K562 (cell line): Measurements from ENCODE around the gene AGPAT2. TPM values are rescaled to one million over a fixed set of nuclear protein-coding genes. Genes with fewer than 3 reads are reported as not detected.

Experiments used
- CBFA2T2 ChIP-seq: fragments of 450-650 bp; conservative IDR thresholded peaks from 2 replicates; pipeline ENCODE4 v1.6.1; 2017; ENCODE audit warnings: mild to moderate bottlenecking
- CREBBP ChIP-seq: IDR thresholded peaks from one replicate; pipeline ENCODE4 v1.6.1; 2012; ENCODE audit warnings: low read depth, mild to moderate bottlenecking, control low read depth, inconsistent platforms, low read length
- KAT2B ChIP-seq: IDR thresholded peaks from one replicate; pipeline ENCODE4 v1.6.1; 2012; ENCODE audit warnings: low read depth, mild to moderate bottlenecking, control low read depth, inconsistent platforms, low read length, moderate library complexity
- SIRT6 ChIP-seq: IDR thresholded peaks from one replicate; pipeline ENCODE4 v1.6.1; 2012; ENCODE audit warnings: low read depth, mild to moderate bottlenecking, control low read depth, inconsistent platforms, low read length, moderate library complexity
- SREBF2 ChIP-seq: sonication (generic); formaldehyde crosslinking; IDR thresholded peaks from 2 replicates; pipeline ENCODE4 v1.4.0; 2020; ENCODE audit warnings: mild to moderate bottlenecking, missing genetic modification reagents
- XRCC4 ChIP-seq: IDR thresholded peaks from one replicate; pipeline ENCODE4 v1.6.1; 2011; ENCODE audit not compliant: insufficient read depth, insufficient read length; ENCODE audit errors: extremely low read depth
- ZBTB7A ChIP-seq: IDR thresholded peaks from 2 replicates; pipeline ENCODE4 v1.6.1; 2011; ENCODE audit warnings: low read depth, mild to moderate bottlenecking, low read length, moderate library complexity, borderline replicate concordance; ENCODE audit not compliant: control insufficient read depth
- ZKSCAN3 ChIP-seq: fragments of 250-450 bp; sonication (Bioruptor Pico); IDR thresholded peaks from 2 replicates; pipeline ENCODE4 v1.4.0; 2020
- ZNF140 ChIP-seq: fragments of 250-450 bp; sonication (Bioruptor Pico); IDR thresholded peaks from 2 replicates; pipeline ENCODE4 v1.8.0; 2021; ENCODE audit warnings: moderate library complexity, mild to moderate bottlenecking, inconsistent platforms
- ZNF354B ChIP-seq: fragments of 250-450 bp; sonication (Bioruptor Pico); IDR thresholded peaks from 2 replicates; pipeline ENCODE4 v1.4.0; 2020
- ZNF830 ChIP-seq: fragments of 250-450 bp; sonication (Bioruptor Pico); IDR thresholded peaks from 2 replicates; pipeline ENCODE4 v1.5.0; 2021; ENCODE audit warnings: mild to moderate bottlenecking
- polyA plus RNA-seq, 8 experiments: library from polyadenylated mRNA; depleted of rRNA in 4 of 8; stranded (reverse) in 5 of 8; unstranded in 3 of 8; fragments of >200 nt; fragmentation: Nextera tagmentation in 2 of 8; fragmentation: Illumina TruSeq in 1 of 8; extraction: Ambion mirVana in 2 of 8; extraction: Trizol in 1 of 8; gene quantifications; 2 replicates each; pipeline versions ENCODE4 v1.2.1 to v1.2.3, GENCODE V29; 2011 to 2014; ENCODE audit warnings: inconsistent platforms in 1 of 8, missing spikeins in 1 of 8
- total RNA-seq, 7 experiments: library from RNA; depleted of rRNA in 6 of 7; stranded (reverse); fragments of >200 nt in 6 of 7; fragmentation: Illumina TruSeq in 2 of 7; extraction: Trizol in 2 of 7; gene quantifications; 2 replicates each; pipeline versions ENCODE4 v1.2.1 to v1.2.3, GENCODE V29; 2011 to 2021; ENCODE audit warnings: low replicate concordance in 1 of 7
- TF ChIP-seq, protein P1 (sequence below): sonication (generic); formaldehyde crosslinking; IDR thresholded peaks from 2 replicates; pipeline ENCODE4 v1.8.0; 2022; ENCODE audit warnings: mild to moderate bottlenecking, missing genetic modification reagents, borderline replicate concordance
- TF ChIP-seq, protein P2 (sequence below): fragments of 250-450 bp; sonication (Bioruptor Pico); IDR thresholded peaks from 2 replicates; pipeline ENCODE4 v1.4.0; 2020; ENCODE audit warnings: mild to moderate bottlenecking, moderate library complexity
- TF ChIP-seq, protein P3 (sequence below): sonication (generic); formaldehyde crosslinking; IDR thresholded peaks from 2 replicates; pipeline ENCODE4 v1.5.0; 2020; ENCODE audit warnings: missing genetic modification reagents
- TF ChIP-seq, protein P4 (sequence below), 2 experiments: IDR thresholded peaks; 2 replicates each; pipeline ENCODE4 v1.6.1; 2012; ENCODE audit warnings: improper control_type of control experiment in 2 of 2, low read depth in 2 of 2, low read length in 2 of 2, borderline replicate concordance in 1 of 2
- TF ChIP-seq, protein P5 (sequence below): fragments of 450-650 bp; IDR thresholded peaks from one replicate; pipeline ENCODE4 v1.6.1; 2018; ENCODE audit warnings: mild to moderate bottlenecking, moderate library complexity; ENCODE audit not compliant: partially characterized antibody
- TF ChIP-seq, protein P6 (sequence below): fragments of 200-400 bp; formaldehyde crosslinking; IDR thresholded peaks from 2 replicates; pipeline ENCODE4 v1.6.1; 2017; ENCODE audit warnings: mild to moderate bottlenecking, low read depth, low read length, moderate library complexity

AGPAT2 gene
- total and polyA plus RNA-seq, 9 of the 15 experiments (the other 6 are each of a cell fraction or from before 2014, with no cell fraction given) = 0.13 to 54.5 (median 23.9) TPM

DNA sequence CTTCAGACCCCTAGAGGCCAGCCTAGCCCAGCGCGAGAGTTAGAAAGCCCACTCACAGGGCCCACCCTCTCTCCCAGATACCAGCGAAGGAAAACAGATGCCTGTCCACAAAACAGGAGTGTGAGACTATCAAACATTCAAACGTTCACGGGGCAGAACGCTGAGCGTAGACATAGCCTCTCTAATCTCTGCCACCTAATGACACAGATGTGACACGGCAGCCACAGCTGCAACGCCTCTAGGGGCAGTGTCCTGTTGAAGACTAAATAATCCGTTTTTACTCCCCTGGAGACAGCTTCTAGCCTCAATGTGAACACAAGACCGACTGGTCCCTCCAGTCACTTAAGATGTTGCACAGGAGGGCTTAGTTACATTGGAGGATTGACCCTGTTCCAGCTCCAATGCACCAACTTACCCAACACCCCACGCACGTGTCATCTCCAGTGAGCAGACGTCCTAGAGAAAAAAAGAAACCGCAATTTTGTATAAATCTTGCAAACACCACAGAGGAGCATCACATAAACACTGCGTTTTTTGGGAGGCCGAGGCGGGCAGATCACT is 39.5 kb upstream of the AGPAT2 start (continued):
- TF ChIP-seq, protein P1, sequence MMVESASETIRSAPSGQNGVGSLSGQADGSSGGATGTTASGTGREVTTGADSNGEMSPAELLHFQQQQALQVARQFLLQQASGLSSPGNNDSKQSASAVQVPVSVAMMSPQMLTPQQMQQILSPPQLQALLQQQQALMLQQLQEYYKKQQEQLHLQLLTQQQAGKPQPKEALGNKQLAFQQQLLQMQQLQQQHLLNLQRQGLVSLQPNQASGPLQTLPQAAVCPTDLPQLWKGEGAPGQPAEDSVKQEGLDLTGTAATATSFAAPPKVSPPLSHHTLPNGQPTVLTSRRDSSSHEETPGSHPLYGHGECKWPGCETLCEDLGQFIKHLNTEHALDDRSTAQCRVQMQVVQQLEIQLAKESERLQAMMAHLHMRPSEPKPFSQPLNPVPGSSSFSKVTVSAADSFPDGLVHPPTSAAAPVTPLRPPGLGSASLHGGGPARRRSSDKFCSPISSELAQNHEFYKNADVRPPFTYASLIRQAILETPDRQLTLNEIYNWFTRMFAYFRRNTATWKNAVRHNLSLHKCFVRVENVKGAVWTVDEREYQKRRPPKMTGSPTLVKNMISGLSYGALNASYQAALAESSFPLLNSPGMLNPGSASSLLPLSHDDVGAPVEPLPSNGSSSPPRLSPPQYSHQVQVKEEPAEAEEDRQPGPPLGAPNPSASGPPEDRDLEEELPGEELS (CRISPR knock-in tag) = no peak
- no peak for TF ChIP-seq SREBF2 (CRISPR knock-in tag)
- TF ChIP-seq ZNF830 (CRISPR knock-in tag) = no peak
- TF ChIP-seq, protein P2, sequence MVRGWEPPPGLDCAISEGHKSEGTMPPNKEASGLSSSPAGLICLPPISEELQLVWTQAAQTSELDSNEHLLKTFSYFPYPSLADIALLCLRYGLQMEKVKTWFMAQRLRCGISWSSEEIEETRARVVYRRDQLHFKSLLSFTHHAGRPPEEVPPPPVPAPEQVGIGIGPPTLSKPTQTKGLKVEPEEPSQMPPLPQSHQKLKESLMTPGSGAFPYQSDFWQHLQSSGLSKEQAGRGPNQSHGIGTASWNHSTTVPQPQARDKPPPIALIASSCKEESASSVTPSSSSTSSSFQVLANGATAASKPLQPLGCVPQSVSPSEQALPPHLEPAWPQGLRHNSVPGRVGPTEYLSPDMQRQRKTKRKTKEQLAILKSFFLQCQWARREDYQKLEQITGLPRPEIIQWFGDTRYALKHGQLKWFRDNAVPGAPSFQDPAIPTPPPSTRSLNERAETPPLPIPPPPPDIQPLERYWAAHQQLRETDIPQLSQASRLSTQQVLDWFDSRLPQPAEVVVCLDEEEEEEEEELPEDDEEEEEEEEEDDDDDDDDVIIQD (CRISPR knock-in tag) = no peak
- TF ChIP-seq ZNF140 = no peak
- 0 out of 2 replicates have a peak, but pooled peaks have one; percentile 21 for TF ChIP-seq ZBTB7A
- TF ChIP-seq, protein P3, sequence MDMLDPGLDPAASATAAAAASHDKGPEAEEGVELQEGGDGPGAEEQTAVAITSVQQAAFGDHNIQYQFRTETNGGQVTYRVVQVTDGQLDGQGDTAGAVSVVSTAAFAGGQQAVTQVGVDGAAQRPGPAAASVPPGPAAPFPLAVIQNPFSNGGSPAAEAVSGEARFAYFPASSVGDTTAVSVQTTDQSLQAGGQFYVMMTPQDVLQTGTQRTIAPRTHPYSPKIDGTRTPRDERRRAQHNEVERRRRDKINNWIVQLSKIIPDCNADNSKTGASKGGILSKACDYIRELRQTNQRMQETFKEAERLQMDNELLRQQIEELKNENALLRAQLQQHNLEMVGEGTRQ (CRISPR knock-in tag) = no peak
- TF ChIP-seq CBFA2T2 = no peak
- TF ChIP-seq ZNF354B (CRISPR knock-in tag) = no peak
- TF ChIP-seq, protein P4, sequence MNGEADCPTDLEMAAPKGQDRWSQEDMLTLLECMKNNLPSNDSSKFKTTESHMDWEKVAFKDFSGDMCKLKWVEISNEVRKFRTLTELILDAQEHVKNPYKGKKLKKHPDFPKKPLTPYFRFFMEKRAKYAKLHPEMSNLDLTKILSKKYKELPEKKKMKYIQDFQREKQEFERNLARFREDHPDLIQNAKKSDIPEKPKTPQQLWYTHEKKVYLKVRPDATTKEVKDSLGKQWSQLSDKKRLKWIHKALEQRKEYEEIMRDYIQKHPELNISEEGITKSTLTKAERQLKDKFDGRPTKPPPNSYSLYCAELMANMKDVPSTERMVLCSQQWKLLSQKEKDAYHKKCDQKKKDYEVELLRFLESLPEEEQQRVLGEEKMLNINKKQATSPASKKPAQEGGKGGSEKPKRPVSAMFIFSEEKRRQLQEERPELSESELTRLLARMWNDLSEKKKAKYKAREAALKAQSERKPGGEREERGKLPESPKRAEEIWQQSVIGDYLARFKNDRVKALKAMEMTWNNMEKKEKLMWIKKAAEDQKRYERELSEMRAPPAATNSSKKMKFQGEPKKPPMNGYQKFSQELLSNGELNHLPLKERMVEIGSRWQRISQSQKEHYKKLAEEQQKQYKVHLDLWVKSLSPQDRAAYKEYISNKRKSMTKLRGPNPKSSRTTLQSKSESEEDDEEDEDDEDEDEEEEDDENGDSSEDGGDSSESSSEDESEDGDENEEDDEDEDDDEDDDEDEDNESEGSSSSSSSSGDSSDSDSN (IDR thresholded peaks at IDR 0.05; ENCODE audit: borderline replicate concordance in 1 of 2, low read depth in 2 of 2, low read length in 2 of 2) = no peak
- TF ChIP-seq, protein P5, sequence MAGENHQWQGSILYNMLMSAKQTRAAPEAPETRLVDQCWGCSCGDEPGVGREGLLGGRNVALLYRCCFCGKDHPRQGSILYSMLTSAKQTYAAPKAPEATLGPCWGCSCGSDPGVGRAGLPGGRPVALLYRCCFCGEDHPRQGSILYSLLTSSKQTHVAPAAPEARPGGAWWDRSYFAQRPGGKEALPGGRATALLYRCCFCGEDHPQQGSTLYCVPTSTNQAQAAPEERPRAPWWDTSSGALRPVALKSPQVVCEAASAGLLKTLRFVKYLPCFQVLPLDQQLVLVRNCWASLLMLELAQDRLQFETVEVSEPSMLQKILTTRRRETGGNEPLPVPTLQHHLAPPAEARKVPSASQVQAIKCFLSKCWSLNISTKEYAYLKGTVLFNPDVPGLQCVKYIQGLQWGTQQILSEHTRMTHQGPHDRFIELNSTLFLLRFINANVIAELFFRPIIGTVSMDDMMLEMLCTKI = no peak
- TF ChIP-seq KAT2B = no peak
- no peak for TF ChIP-seq ZKSCAN3
- TF ChIP-seq SIRT6 = no peak
- TF ChIP-seq CREBBP = no peak
- TF ChIP-seq XRCC4 = no peak
- TF ChIP-seq, protein P6, sequence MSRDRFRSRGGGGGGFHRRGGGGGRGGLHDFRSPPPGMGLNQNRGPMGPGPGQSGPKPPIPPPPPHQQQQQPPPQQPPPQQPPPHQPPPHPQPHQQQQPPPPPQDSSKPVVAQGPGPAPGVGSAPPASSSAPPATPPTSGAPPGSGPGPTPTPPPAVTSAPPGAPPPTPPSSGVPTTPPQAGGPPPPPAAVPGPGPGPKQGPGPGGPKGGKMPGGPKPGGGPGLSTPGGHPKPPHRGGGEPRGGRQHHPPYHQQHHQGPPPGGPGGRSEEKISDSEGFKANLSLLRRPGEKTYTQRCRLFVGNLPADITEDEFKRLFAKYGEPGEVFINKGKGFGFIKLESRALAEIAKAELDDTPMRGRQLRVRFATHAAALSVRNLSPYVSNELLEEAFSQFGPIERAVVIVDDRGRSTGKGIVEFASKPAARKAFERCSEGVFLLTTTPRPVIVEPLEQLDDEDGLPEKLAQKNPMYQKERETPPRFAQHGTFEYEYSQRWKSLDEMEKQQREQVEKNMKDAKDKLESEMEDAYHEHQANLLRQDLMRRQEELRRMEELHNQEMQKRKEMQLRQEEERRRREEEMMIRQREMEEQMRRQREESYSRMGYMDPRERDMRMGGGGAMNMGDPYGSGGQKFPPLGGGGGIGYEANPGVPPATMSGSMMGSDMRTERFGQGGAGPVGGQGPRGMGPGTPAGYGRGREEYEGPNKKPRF = no peak
